BJ (cell line): ENCODE data around the gene OSCP1. TPM values are rescaled to one million over a fixed set of nuclear protein-coding genes. Genes with fewer than 3 reads are reported as not detected.

Experiments
- CTCF ChIA-PET: fragments of 350-600 bp; formaldehyde crosslinking; extraction: SDS; loops from one replicate; lab custom pipeline; 2021; ENCODE audit warnings: antibody characterized with exemption, inconsistent platforms; lab: Yijun Ruan, JAX
- POLR2A ChIA-PET: fragments of 300-600 bp; sonication (Branson Sonifier 250); formaldehyde crosslinking; extraction: SDS; loops from one replicate; lab custom pipeline; 2021; ENCODE audit warnings: antibody characterized with exemption; lab: Charles Lee
- DNase-seq: peaks from one replicate; pipeline ENCODE4 v3.0.0-alpha.2; 2011; ENCODE audit warnings: low read depth
- H3K27me3 ChIP-seq: 2 replicates; pipeline ENCODE4 v1.6.0; 2011; ENCODE audit warnings: low read length; ENCODE audit not compliant: control insufficient read depth, insufficient read depth
- H3K36me3 ChIP-seq: 2 replicates; pipeline ENCODE4 v1.5.1; 2011; ENCODE audit warnings: low read length; ENCODE audit not compliant: control insufficient read depth, insufficient read depth
- H3K4me3 ChIP-seq: 2 replicates; pipeline ENCODE4 v1.5.1; 2011; ENCODE audit warnings: low read depth, mild to moderate bottlenecking, control low read depth, low read length
- polyA plus RNA-seq: library from polyadenylated mRNA; depleted of rRNA; stranded (reverse); fragments of >200 nt; gene quantifications from 2 replicates; pipeline ENCODE4 v1.2.3, GENCODE V29; 2011
- TF ChIP-seq, protein P1 (sequence below): IDR thresholded peaks from 2 replicates; pipeline ENCODE4 v1.5.1; 2011; ENCODE audit warnings: low read depth, mild to moderate bottlenecking, control low read depth, inconsistent platforms, low read length, moderate library complexity; ENCODE audit not compliant: insufficient read depth

OSCP1 gene
- polyA plus RNA-seq, 1 experiment: 11.5 TPM

DNA sequence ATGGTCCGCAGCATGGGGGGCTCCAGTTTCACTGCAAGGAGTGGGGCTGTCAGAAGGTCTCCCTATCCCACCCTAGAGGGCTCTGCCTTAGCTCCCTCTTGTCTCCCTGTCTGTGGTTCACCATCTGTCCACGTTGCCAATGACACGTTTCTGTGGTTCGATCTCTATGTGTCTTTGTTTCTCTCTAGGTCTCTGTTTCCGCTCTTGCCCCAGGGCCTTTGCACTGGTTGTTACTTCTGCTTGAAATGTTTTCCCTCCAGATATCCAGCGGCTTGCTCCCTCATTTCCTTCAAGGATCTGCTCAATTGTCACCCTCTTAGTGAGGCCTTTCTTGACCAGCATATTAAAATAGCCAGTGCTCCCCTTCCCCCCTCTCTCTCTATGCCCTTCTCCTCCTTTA lies 22.4 kb upstream of the OSCP1 start:
- no peak for DNase-seq
- peaks cover 7% of the 10 kb centered on the region; the same call in 1 of the 2 replicates for H3K27me3 ChIP-seq
- TF ChIP-seq, protein P1, sequence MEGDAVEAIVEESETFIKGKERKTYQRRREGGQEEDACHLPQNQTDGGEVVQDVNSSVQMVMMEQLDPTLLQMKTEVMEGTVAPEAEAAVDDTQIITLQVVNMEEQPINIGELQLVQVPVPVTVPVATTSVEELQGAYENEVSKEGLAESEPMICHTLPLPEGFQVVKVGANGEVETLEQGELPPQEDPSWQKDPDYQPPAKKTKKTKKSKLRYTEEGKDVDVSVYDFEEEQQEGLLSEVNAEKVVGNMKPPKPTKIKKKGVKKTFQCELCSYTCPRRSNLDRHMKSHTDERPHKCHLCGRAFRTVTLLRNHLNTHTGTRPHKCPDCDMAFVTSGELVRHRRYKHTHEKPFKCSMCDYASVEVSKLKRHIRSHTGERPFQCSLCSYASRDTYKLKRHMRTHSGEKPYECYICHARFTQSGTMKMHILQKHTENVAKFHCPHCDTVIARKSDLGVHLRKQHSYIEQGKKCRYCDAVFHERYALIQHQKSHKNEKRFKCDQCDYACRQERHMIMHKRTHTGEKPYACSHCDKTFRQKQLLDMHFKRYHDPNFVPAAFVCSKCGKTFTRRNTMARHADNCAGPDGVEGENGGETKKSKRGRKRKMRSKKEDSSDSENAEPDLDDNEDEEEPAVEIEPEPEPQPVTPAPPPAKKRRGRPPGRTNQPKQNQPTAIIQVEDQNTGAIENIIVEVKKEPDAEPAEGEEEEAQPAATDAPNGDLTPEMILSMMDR: no peak
- POLR2A ChIA-PET: no interaction called here
- no peaks in the 10 kb centered on the region for H3K36me3 ChIP-seq
- CTCF ChIA-PET: no interaction called here
- H3K4me3 ChIP-seq: no peak overlapping the region

DNA sequence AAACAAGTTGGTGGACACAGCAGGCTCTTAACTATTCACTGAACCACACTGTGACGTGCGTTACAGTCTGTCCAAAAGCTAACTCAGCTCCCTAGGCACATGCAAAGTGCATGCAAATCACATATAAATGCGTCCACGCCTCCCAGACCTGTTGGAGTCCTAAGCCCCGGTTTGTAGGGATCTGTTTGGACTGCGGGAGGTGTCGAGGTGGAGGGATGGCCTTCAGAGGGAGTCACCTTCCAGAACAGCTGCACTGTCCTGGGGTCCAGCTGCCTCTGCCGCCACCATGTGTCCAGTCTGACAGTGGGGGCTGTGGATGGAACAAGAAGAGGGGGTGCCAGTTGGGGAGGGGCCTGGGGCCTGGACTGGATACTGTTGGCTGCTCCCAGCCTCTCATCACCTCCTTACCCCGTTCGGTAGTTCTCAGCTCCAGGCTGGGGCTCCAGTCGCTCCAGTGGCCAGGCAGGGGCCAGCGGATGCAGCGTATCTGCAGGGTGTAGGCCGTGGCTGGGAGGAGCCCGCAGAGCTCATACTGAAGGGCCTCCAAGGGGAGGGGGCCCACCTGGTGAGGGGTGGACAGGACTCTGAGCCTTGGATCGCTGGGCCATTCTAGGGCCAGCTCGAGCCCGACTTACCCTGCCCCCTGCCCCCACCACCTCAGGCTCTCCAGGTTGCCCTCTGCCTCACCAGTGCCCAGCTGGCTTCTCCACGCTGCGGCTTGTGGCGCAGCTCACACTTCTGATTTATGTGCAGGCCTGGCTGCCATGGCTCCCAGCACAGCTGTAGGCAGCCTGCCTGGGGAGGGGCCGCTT lies 21.8 kb upstream of the OSCP1 start:
- H3K4me3 ChIP-seq: no peak overlapping the region
- POLR2A ChIA-PET: no interaction called here
- TF ChIP-seq, protein P1: no peak
- H3K27me3 ChIP-seq: peaks cover 7% of the 10 kb centered on the region; the same call in 1 of the 2 replicates
- H3K36me3 ChIP-seq: no peaks in the 10 kb centered on the region
- CTCF ChIA-PET: no interaction called here
- DNase-seq: no peak

DNA sequence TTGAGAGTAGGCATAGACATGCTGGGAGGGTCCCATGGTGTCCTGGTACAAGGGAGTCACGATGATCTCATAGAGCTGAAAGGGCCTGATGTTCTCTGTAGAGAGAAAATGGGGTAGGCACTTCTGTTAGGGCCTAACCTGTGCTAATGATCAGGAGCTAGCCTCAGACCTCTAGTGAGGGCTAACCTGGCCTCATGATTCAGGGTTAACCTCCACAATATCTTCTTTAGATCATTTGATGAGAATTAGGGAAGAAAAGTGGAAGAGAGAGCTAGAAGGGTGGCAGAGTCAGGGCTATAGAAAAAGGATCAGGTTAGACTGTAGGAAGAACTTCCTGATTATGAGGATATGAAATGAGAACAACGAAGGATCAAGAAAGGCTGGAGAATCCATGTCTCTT lies 18.9 kb upstream of the OSCP1 start:
- DNase-seq: no peak
- H3K4me3 ChIP-seq: no peak overlapping the region
- CTCF ChIA-PET: interaction anchor here (0.6 kb wide), 1 partner anchor 910 kb away, joined by 3 read pairs; no protein-coding TSS in a partner anchor
- no peaks in the 10 kb centered on the region for H3K36me3 ChIP-seq
- H3K27me3 ChIP-seq: peaks cover 6% of the 10 kb centered on the region; the same call in 1 of the 2 replicates
- POLR2A ChIA-PET: no interaction called here
- TF ChIP-seq, protein P1: no peak

DNA sequence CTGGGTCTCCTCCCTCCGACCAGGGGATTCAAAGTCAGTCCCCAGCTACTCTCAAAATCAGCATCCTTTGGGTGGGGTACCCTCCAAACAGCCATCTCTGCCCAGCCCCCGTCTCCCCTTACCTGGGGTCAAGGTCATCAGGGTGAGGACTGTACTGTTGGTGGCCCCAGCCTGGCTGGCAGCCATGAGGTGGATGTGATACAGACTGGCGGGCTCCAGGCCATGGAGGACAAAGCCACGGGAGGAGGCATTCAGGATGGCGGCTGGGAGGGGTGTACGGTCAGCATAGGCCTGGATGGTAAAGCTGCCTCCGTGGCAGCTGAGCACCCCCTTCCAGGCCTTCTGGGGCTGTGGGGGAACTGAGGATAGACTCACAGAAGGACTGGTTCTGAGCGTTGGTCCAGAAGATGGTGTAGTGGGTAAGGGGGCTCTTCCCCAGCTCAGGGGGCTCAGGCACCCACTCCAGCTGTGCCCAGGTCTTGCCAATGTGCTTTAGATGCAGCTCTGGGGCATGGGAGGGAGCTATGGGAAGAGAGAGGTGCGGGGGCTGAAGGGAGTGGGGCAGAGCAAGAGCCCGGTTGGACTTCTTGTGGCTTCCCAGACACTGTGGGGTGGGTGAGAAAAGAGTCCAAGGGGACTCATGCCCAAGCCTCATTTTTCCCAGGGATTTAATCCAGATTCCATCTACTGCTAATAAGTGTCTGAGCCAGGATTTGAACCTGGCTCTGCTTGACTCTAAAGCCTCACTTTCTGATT lies 17.6 kb upstream of the OSCP1 start:
- ChIA-PET POLR2A (no interaction called here), CTCF (no interaction called here)
- TF ChIP-seq, protein P1: no peak
- no peak for DNase-seq
- H3K4me3 ChIP-seq: no peak overlapping the region
- no peaks in the 10 kb centered on the region for H3K36me3 ChIP-seq
- H3K27me3 ChIP-seq: peaks cover 1% of the 10 kb centered on the region; the same call in 1 of the 2 replicates

DNA sequence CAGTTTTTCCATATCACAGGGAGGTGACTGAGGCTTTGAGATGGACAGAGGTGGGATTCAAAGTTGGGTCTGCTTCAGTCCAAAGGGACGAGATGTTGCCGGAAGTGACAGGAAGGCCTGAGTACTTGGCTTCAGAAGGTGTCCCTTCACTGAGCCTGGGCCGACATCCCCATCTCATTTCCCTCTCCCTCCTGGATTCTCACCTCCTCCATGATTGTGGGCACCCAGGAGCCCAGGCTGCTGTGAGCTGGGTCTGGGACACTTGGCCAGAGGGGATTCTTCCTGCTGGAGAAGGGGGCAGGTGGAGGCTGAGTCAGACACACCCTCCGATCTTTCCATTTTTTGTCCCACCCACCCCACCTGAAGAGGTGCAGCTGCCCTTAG lies 16.8 kb upstream of the OSCP1 start:
- POLR2A ChIA-PET: no interaction called here
- 0 out of 2 replicates have a peak, but pooled peaks cover 3% of the 10 kb centered on the region for H3K36me3 ChIP-seq
- DNase-seq: no peak
- CTCF ChIA-PET: interaction anchor here (0.7 kb wide), 1 partner anchor 87 kb away, joined by 4 read pairs; no protein-coding TSS in a partner anchor
- peaks cover 1% of the 10 kb centered on the region; the same call in 1 of the 2 replicates for H3K27me3 ChIP-seq
- H3K4me3 ChIP-seq: no peak overlapping the region
- TF ChIP-seq, protein P1: no peak
